Activated naive CD4-positive, alpha-beta T cell treated with anti-CD3 and anti-CD28 coated beads for 36 hours (primary cell): ENCODE measurements around the gene HOXC4. TPM values are rescaled to one million over a fixed set of nuclear protein-coding genes. Genes with fewer than 3 reads are reported as not detected.

ENCODE experiments used
- CTCF ChIA-PET: fragments of 350-600 bp; sonication (Branson Sonifier 250); formaldehyde crosslinking; loops from one replicate; lab custom pipeline; 2021; ENCODE audit warnings: antibody characterized with exemption; lab: Charles Lee
- DNase-seq: peaks from one replicate; pipeline ENCODE4 v3.0.0-alpha.2; 2020
- H3K27ac Mint-ChIP-seq: one replicate; pipeline ENCODE4 v1.8.0; 2021; ENCODE audit warnings: mild to moderate bottlenecking, mixed read lengths
- H3K27me3 Mint-ChIP-seq: one replicate; pipeline ENCODE4 v1.8.0; 2021; ENCODE audit warnings: low read depth, mixed read lengths
- H3K36me3 Mint-ChIP-seq: one replicate; pipeline ENCODE4 v1.8.0; 2021; ENCODE audit warnings: low read depth, mixed read lengths
- H3K4me1 Mint-ChIP-seq: one replicate; pipeline ENCODE4 v1.8.0; 2021; ENCODE audit warnings: low read depth, mixed read lengths
- H3K4me3 Mint-ChIP-seq: one replicate; pipeline ENCODE4 v1.8.0; 2021; ENCODE audit warnings: mild to moderate bottlenecking, moderate library complexity, mixed read lengths
- H3K9me3 Mint-ChIP-seq: one replicate; pipeline ENCODE4 v1.8.0; 2021; ENCODE audit warnings: mixed read lengths
- intact Hi-C: fragments of 100-400 bp; cut with micrococcal nuclease; formaldehyde crosslinking; loops from one replicate; pipeline ENCODE4 v1.15.1; 2023
- total RNA-seq, 2 experiments: library from RNA; stranded (reverse); gene quantifications; one replicate each; pipeline ENCODE4 v1.2.3, GENCODE V29; 2021

HOXC4 gene
- total RNA-seq, 2 experiments from 2014 or later = 0.12 TPM; not detected in 1

- Mint-ChIP-seq H3K9me3 (no peaks in the 10 kb centered on the region), H3K36me3 (no peaks in the 10 kb centered on the region), H3K27me3 (peaks cover 73% of the 10 kb centered on the region), H3K27ac (no peak within 1 kb of the TSS), H3K4me3 (peak within 1 kb of the TSS; percentile 36), H3K4me1 (peaks cover 27% of the 10 kb centered on the region)
- DNase-seq = peak; percentile 82
- intact Hi-C loops = loop anchor here (1.0 to 5.0 kb wide), 7 partner anchors 26 to 175 kb away; no protein-coding TSS in a partner anchor
- CTCF ChIA-PET = interaction anchor here (0.6 to 5.2 kb wide), 38 partner anchors 9 to 276 kb away, joined by 3 to 113 read pairs (median 6); partner anchors contain the start of genes HOXC10, HOXC4, HOXC8 and SMUG1
These were observed 21.0 kb upstream of the HOXC4 start, which contains the start of gene HOXC5 for GRCh38 chr12:54032627-54033100. HOXC5 (plus strand) TSS chr12:54033050; CDS start chr12:54033123, 73 bp downstream.

- Mint-ChIP-seq H3K36me3 (no peaks in the 10 kb centered on the region), H3K27ac (no peak overlapping the region), H3K4me3 (peak overlapping the region; percentile 34), H3K9me3 (no peaks in the 10 kb centered on the region), H3K4me1 (peaks cover 25% of the 10 kb centered on the region), H3K27me3 (peaks cover 71% of the 10 kb centered on the region)
- no peak for DNase-seq
- intact Hi-C loops = loop anchor here (2.0 to 5.0 kb wide), 2 partner anchors 49 to 167 kb away; no protein-coding TSS in a partner anchor
- CTCF ChIA-PET = interaction anchor here (0.6 to 5.2 kb wide), 26 partner anchors 11 to 175 kb away, joined by 3 to 113 read pairs (median 8); partner anchors contain the start of genes HOXC4, HOXC8 and SMUG1
These were observed 20.3 kb upstream of the HOXC4 start for GRCh38 chr12:54033106-54033979.

- Mint-ChIP-seq H3K4me1 (peaks cover 21% of the 10 kb centered on the region), H3K27me3 (peaks cover 73% of the 10 kb centered on the region), H3K4me3 (peak overlapping the region; percentile 45), H3K36me3 (no peaks in the 10 kb centered on the region), H3K9me3 (no peaks in the 10 kb centered on the region), H3K27ac (no peak overlapping the region)
- intact Hi-C loops = loop anchor here (2.0 to 5.0 kb wide), 2 partner anchors 48 to 167 kb away; no protein-coding TSS in a partner anchor
- CTCF ChIA-PET = interaction anchor here (1.0 to 5.2 kb wide), 4 partner anchors 103 to 158 kb away, joined by 3 to 113 read pairs (median 19); partner anchors contain the start of gene SMUG1
- no peak for DNase-seq
These were observed 19.5 kb upstream of the HOXC4 start for GRCh38 chr12:54033980-54034784.

GRCh38 chr12:54034785-54035310, 18.8 kb upstream of the HOXC4 start:
- Mint-ChIP-seq H3K4me3 (no peak overlapping the region), H3K27me3 (peaks cover 74% of the 10 kb centered on the region), H3K27ac (no peak overlapping the region), H3K9me3 (no peaks in the 10 kb centered on the region), H3K4me1 (peaks cover 15% of the 10 kb centered on the region), H3K36me3 (no peaks in the 10 kb centered on the region)
- CTCF ChIA-PET = interaction anchor here (5.2 kb wide), 1 partner anchor 157 kb away, joined by 113 read pairs; the partner anchor contains the start of gene SMUG1
- DNase-seq = no peak
- intact Hi-C loops = loop anchor here (5.0 kb wide), 1 partner anchor 47 kb away; no protein-coding TSS in a partner anchor

- no peak for DNase-seq
- H3K4me3 Mint-ChIP-seq = no peak overlapping the region
- CTCF ChIA-PET = no interaction called here
- no peaks in the 10 kb centered on the region for H3K36me3 Mint-ChIP-seq
- no peak overlapping the region for H3K27ac Mint-ChIP-seq
- H3K27me3 Mint-ChIP-seq = peaks cover 77% of the 10 kb centered on the region
- peaks cover 14% of the 10 kb centered on the region for H3K4me1 Mint-ChIP-seq
- H3K9me3 Mint-ChIP-seq = no peaks in the 10 kb centered on the region
- intact Hi-C loops = no loop called here
These were observed 17.9 kb upstream of the HOXC4 start for GRCh38 chr12:54035568-54036264.

GRCh38 chr12:54036620-54037359, 16.8 kb upstream of the HOXC4 start:
- Mint-ChIP-seq H3K9me3 (no peaks in the 10 kb centered on the region), H3K4me3 (no peak overlapping the region), H3K36me3 (no peaks in the 10 kb centered on the region), H3K27ac (no peak overlapping the region), H3K4me1 (peaks cover 12% of the 10 kb centered on the region), H3K27me3 (peaks cover 73% of the 10 kb centered on the region)
- no peak for DNase-seq
- intact Hi-C loops = no loop called here
- CTCF ChIA-PET = interaction anchor here (0.6 to 1.2 kb wide), 2 partner anchors 30 to 103 kb away, joined by 3 to 4 read pairs; no protein-coding TSS in a partner anchor

GRCh38 chr12:54037360-54038283, 16.0 kb upstream of the HOXC4 start:
- H3K36me3 Mint-ChIP-seq = no peaks in the 10 kb centered on the region
- H3K4me1 Mint-ChIP-seq = peaks cover 11% of the 10 kb centered on the region
- intact Hi-C loops = no loop called here
- peaks cover 69% of the 10 kb centered on the region for H3K27me3 Mint-ChIP-seq
- H3K4me3 Mint-ChIP-seq = no peak overlapping the region
- DNase-seq = no peak
- no peak overlapping the region for H3K27ac Mint-ChIP-seq
- CTCF ChIA-PET = interaction anchor here (0.6 to 1.4 kb wide), 3 partner anchors 31 to 178 kb away, joined by 3 to 4 read pairs (median 3); no protein-coding TSS in a partner anchor
- no peaks in the 10 kb centered on the region for H3K9me3 Mint-ChIP-seq

- Mint-ChIP-seq H3K27ac (no peak overlapping the region), H3K9me3 (no peaks in the 10 kb centered on the region), H3K4me3 (no peak overlapping the region)
These were observed 15.3 kb upstream of the HOXC4 start for GRCh38 chr12:54038284-54038870.

GRCh38 chr12:54038871-54039414, 14.7 kb upstream of the HOXC4 start:
- H3K4me3 Mint-ChIP-seq = no peak overlapping the region
- DNase-seq = no peak
- H3K9me3 Mint-ChIP-seq = no peaks in the 10 kb centered on the region
- H3K4me1 Mint-ChIP-seq = peaks cover 4% of the 10 kb centered on the region
- CTCF ChIA-PET = interaction anchor here (0.6 to 1.4 kb wide), 2 partner anchors 146 to 177 kb away, joined by 3 read pairs; no protein-coding TSS in a partner anchor
- H3K36me3 Mint-ChIP-seq = no peaks in the 10 kb centered on the region
- H3K27ac Mint-ChIP-seq = no peak overlapping the region
- peaks cover 72% of the 10 kb centered on the region for H3K27me3 Mint-ChIP-seq
- intact Hi-C loops = no loop called here

More at GRCh38 chr12:54038284-54038870, 15.3 kb upstream of the HOXC4 start:
- peaks cover 70% of the 10 kb centered on the region for H3K27me3 Mint-ChIP-seq
- no peaks in the 10 kb centered on the region for H3K36me3 Mint-ChIP-seq
- peaks cover 6% of the 10 kb centered on the region for H3K4me1 Mint-ChIP-seq
- CTCF ChIA-PET = interaction anchor here (1.2 to 1.4 kb wide), 2 partner anchors 102 to 178 kb away, joined by 3 read pairs; no protein-coding TSS in a partner anchor
- intact Hi-C loops = no loop called here
- no peak for DNase-seq
